GM12878 (cell line): ENCODE results near the gene DENND1B. TPM values are rescaled to one million over a fixed set of nuclear protein-coding genes. Genes with fewer than 3 reads are reported as not detected.

Experiments used
- ATAC-seq: fragments of 200-7000 bp; cut with Tn5 transposase; 3 replicates; pipeline ENCODE4 v1.9.1; 2020; ENCODE audit warnings: mild to moderate bottlenecking, moderate library complexity
- BruUV-seq: library from RNA; stranded (reverse); fragments of 400-500 nt; replicated peaks from 2 replicates; lab custom pipeline; 2021; lab: Mats Ljungman, UMichigan
- CTCF ChIA-PET: fragments of 300-600 bp; sonication (Branson Sonifier 250); formaldehyde crosslinking; extraction: SDS; loops from one replicate; lab custom pipeline; 2021; ENCODE audit warnings: inconsistent platforms; lab: Yijun Ruan, JAX
- POLR2A ChIA-PET: fragments of 350-600 bp; formaldehyde crosslinking; extraction: SDS; loops from one replicate; lab custom pipeline; 2021; ENCODE audit warnings: inconsistent platforms; lab: Charles Lee
- RAD21 ChIA-PET: fragments of 300-600 bp; sonication (Branson Sonifier 250); formaldehyde crosslinking; loops from one replicate; lab custom pipeline; 2023; ENCODE audit warnings: antibody characterized with exemption; ENCODE audit not compliant: unreplicated experiment; lab: Charles Lee
- SMC1A ChIA-PET: fragments of 300-600 bp; sonication (Branson Sonifier 250); formaldehyde crosslinking; loops from one replicate; lab custom pipeline; 2023; ENCODE audit not compliant: unreplicated experiment, uncharacterized antibody; lab: Charles Lee
- DNase-seq: peaks from one replicate; pipeline ENCODE4 v3.0.0-alpha.2; 2011; ENCODE audit warnings: low read depth, low spot score
- FAIRE-seq: peaks from 3 replicates; lab custom pipeline; 2011; peaks lifted over from hg19 to GRCh38; lab: Jason Lieb, UNC
- H2AFZ ChIP-seq: 2 replicates; pipeline ENCODE4 v1.6.0; 2011; ENCODE audit warnings: low read depth, low read length, control low read depth; ENCODE audit not compliant: control insufficient read depth
- H3K27ac ChIP-seq: 2 replicates; pipeline ENCODE4 v1.5.1; 2011; ENCODE audit warnings: control low read depth; ENCODE audit not compliant: control insufficient read depth, insufficient read depth
- H3K27me3 ChIP-seq, 2 experiments: replicated peaks in 1 of 2; 2 replicates each; pipeline versions ENCODE4 v1.6.0 to v1.6.1; 2011; ENCODE audit warnings: low read length in 1 of 2; ENCODE audit not compliant: control insufficient read depth in 2 of 2, insufficient read depth in 2 of 2
- H3K36me3 ChIP-seq, 2 experiments: 2 replicates each; pipeline ENCODE4 v1.5.1; 2011; ENCODE audit warnings: low read length in 1 of 2; ENCODE audit not compliant: control insufficient read depth in 2 of 2, insufficient read depth in 2 of 2
- H3K4me1 ChIP-seq: 2 replicates; pipeline ENCODE4 v1.6.1; 2011; ENCODE audit warnings: mild to moderate bottlenecking, low read length, moderate library complexity, mixed read lengths; ENCODE audit not compliant: control insufficient read depth, insufficient read depth
- H3K4me2 ChIP-seq: 2 replicates; pipeline ENCODE4 v1.6.0; 2011; ENCODE audit warnings: control low read depth; ENCODE audit not compliant: control insufficient read depth, insufficient read depth
- H3K4me3 ChIP-seq: fragments of 200-600 bp; sonication (generic); 2 replicates; pipeline ENCODE4 v1.5.1; 2016
- H3K79me2 ChIP-seq: 2 replicates; pipeline ENCODE4 v1.6.0; 2011; ENCODE audit warnings: low read length; ENCODE audit not compliant: control insufficient read depth, insufficient read depth
- H3K9ac ChIP-seq: 2 replicates; pipeline ENCODE4 v1.8.0; 2011; ENCODE audit warnings: low read length, control low read depth, mixed read lengths; ENCODE audit not compliant: control insufficient read depth, insufficient read depth
- H3K9me3 ChIP-seq: replicated peaks from 3 replicates; pipeline ENCODE4 v1.5.1; 2011; ENCODE audit warnings: mild to moderate bottlenecking, low read length; ENCODE audit not compliant: control insufficient read depth, insufficient read depth
- H4K20me1 ChIP-seq: 2 replicates; pipeline ENCODE4 v1.6.0; 2011; ENCODE audit not compliant: control insufficient read depth, insufficient read depth
- BRCA1 ChIP-seq: IDR thresholded peaks from 2 replicates; pipeline ENCODE4 v1.6.1; 2011; ENCODE audit warnings: low read depth, low read length, improper control_type of control experiment
- GABPA ChIP-seq: IDR thresholded peaks from 2 replicates; pipeline ENCODE4 v1.6.1; 2014; ENCODE audit warnings: antibody characterized with exemption, low read depth, mild to moderate bottlenecking, inconsistent platforms
- IRF3 ChIP-seq: fragments of 450-650 bp; IDR thresholded peaks from 2 replicates; pipeline ENCODE4 v1.6.1; 2014; ENCODE audit warnings: mild to moderate bottlenecking
- STAT3 ChIP-seq: IDR thresholded peaks from 2 replicates; pipeline ENCODE4 v1.6.1; 2011; ENCODE audit warnings: low read depth, low read length, improper control_type of control experiment
- ZNF687 ChIP-seq: fragments of 450-650 bp; IDR thresholded peaks from 2 replicates; pipeline ENCODE4 v1.6.1; 2017; ENCODE audit warnings: mild to moderate bottlenecking, moderate library complexity
- in situ Hi-C: fragments of 300-500 bp; cut with MboI; formaldehyde crosslinking; loops from 9 replicates; pipeline ENCODE4 v1.14.3; 2018; ENCODE audit warnings: mixed read lengths
- intact Hi-C: fragments of 100-400 bp; cut with micrococcal nuclease; formaldehyde crosslinking; loops from one replicate; pipeline ENCODE4 v1.14.2; 2022; ENCODE audit not compliant: unreplicated experiment
- polyA plus RNA-seq, 11 experiments: library from polyadenylated mRNA; depleted of rRNA in 4 of 11; unstranded in 6 of 11; stranded (reverse) in 5 of 11; fragments of >200 nt; fragmentation: Nextera tagmentation in 4 of 11; fragmentation: Illumina TruSeq in 1 of 11; extraction: Ambion mirVana in 4 of 11; extraction: Trizol in 1 of 11; gene quantifications; 1 replicate in 1 of 11; 2 replicates in 10 of 11; pipeline versions ENCODE4 v1.2.1 to v1.2.3, GENCODE V29; 2011 to 2016; ENCODE audit warnings: inconsistent platforms in 2 of 11, missing spikeins in 2 of 11, low read depth in 1 of 11
- total RNA-seq, 4 experiments: library from RNA; depleted of rRNA in 3 of 4; stranded (reverse); fragments of >200 nt in 3 of 4; fragmentation: Illumina TruSeq in 1 of 4; extraction: Trizol in 1 of 4; gene quantifications; 2 replicates each; pipeline versions ENCODE4 v1.2.1 to v1.2.3, GENCODE V29; 2013 to 2021

The DENND1B gene
- total and polyA plus RNA-seq, 10 of the 15 experiments (the other 5 are each of a cell fraction or from before 2014, with no cell fraction given), result 1.7 to 10.7 (median 8.0) TPM

DNA sequence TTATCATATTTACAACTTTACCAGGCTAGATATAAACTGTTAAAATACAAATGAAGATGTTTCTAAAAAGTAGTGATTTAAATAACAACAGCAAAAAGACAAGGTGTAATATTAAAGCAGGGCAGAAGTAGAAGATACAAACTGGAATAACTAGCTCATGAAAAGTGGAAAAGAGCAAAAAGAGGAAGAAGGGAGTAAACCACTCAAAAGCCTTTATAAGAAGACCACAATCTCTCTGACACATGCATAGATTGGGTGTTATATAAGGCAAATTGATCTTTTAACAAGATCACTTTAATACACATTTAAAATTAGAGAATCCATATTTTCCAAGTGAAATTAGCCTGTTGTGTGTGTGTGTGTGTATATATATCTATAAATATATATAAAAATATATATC, 5.0 kb downstream of the DENND1B start:
- Histone ChIP-seq H3K4me3 (no peak overlapping the region), H2AFZ (no peak overlapping the region), H4K20me1 (no peaks in the 10 kb centered on the region), H3K36me3 (no peaks in the 10 kb centered on the region), H3K4me1 (peaks cover 3% of the 10 kb centered on the region; the same call in 1 of the 2 replicates), H3K9me3 (no peaks in the 10 kb centered on the region), H3K79me2 (no peaks in the 10 kb centered on the region; the same call in none of the 2 replicates), H3K4me2 (no peak overlapping the region), H3K9ac (no peak overlapping the region), H3K27me3 (no peaks in the 10 kb centered on the region), H3K27ac (no peak overlapping the region)
- ATAC-seq (no peak), FAIRE-seq (no peak), DNase-seq (no peak)
- in situ Hi-C loops (no loop called here), intact Hi-C loops (no loop called here)
- ChIA-PET RAD21 (interaction anchor here (1.0 kb wide), 1 partner anchor 39 kb away, joined by 4 read pairs; no protein-coding TSS in a partner anchor), SMC1A (interaction anchor here (0.8 to 1.0 kb wide), 2 partner anchors 9 to 21 kb away, joined by 3 read pairs; no protein-coding TSS in a partner anchor), POLR2A (no interaction called here), CTCF (no interaction called here)
- TF ChIP-seq ZNF687 (no peak), IRF3 (no peak), STAT3 (no peak), BRCA1 (no peak), GABPA (no peak)
- BruUV-seq, result no TSS peak
